Muscle of back (tissue), 11 donors: ENCODE data around the gene PLIN1. TPM values are rescaled to one million over a fixed set of nuclear protein-coding genes. Genes with fewer than 3 reads are reported as not detected.

Experiments used
- DNase-seq, 3 donors: peaks; one replicate each; pipeline versions ENCODE4 v3.0.0 to v3.0.0-alpha.2; 2013
- polyA plus RNA-seq, 10 donors: library from polyadenylated mRNA; unstranded; fragments of 120-200 nt; gene quantifications; one replicate each; pipeline ENCODE4 v1.2.1, GENCODE V29; 2013; ENCODE audit not compliant: insufficient read length in 10 of 10

The PLIN1 gene
- polyA plus RNA-seq, 10 donors = 0.11 to 3.3 (median 0.30) TPM; not detected in 1

GRCh38 chr15:89628806-89629715, 50.1 kb downstream of the PLIN1 start:
- DNase-seq = no peak

- no peak for DNase-seq
Observed at GRCh38 chr15:89628301-89628700, 50.9 kb downstream of the PLIN1 start.

- DNase-seq = no peak
Observed at GRCh38 chr15:89627256-89627970, 51.8 kb downstream of the PLIN1 start.

GRCh38 chr15:89625716-89626115, 53.5 kb downstream of the PLIN1 start:
- no peak for DNase-seq

- no peak for DNase-seq
Observed at GRCh38 chr15:89623165-89623564, 56.0 kb downstream of the PLIN1 start.

- DNase-seq = no peak
Observed at GRCh38 chr15:89621547-89621946, 57.6 kb downstream of the PLIN1 start.

- DNase-seq = no peak
Observed at GRCh38 chr15:89616228-89616627, 62.9 kb downstream of the PLIN1 start.

- no peak for DNase-seq
Observed at GRCh38 chr15:89615135-89615534, 64.0 kb downstream of the PLIN1 start.

Other genes with a start within 250 kb of the PLIN1 start
- 1 to 10 TPM in 1 of 10 donors, under 1 TPM in 1, not detected in 8; 0.55 to 1.3 TPM for gene RHCG, start 182.8 kb downstream of the PLIN1 start, polyA plus RNA-seq
- 1 to 10 TPM; 3.4 to 7.3 (median 4.6) TPM for gene TICRR, start 103.9 kb downstream of the PLIN1 start, polyA plus RNA-seq
- gene KIF7, start 23.9 kb downstream of the PLIN1 start, polyA plus RNA-seq = 10 to 100 TPM in 1 of 10 donors, 1 to 10 TPM in 9; 3.9 to 10.5 (median 5.4) TPM
- gene PEX11A, start 11.4 kb upstream of the PLIN1 start, polyA plus RNA-seq = 1 to 10 TPM; 3.0 to 7.0 (median 4.9) TPM
- under 1 TPM; 0.07 to 0.37 (median 0.14) TPM for gene WDR93, start 11.4 kb upstream of the PLIN1 start, polyA plus RNA-seq
- 1 to 10 TPM in 5 of 10 donors, under 1 TPM in 4, not detected in 1; 0.18 to 1.3 (median 1.1) TPM for gene MESP1, start 71.9 kb upstream of the PLIN1 start, polyA plus RNA-seq
- gene MESP2, start 97.0 kb upstream of the PLIN1 start, polyA plus RNA-seq = under 1 TPM; 0.13 to 0.65 (median 0.30) TPM
- 10 to 100 TPM in 5 of 10 donors, 1 to 10 TPM in 5; 4.6 to 21.3 (median 9.8) TPM for gene ANPEP, start 135.5 kb upstream of the PLIN1 start, polyA plus RNA-seq
- gene AP3S2, start 214.6 kb upstream of the PLIN1 start, polyA plus RNA-seq = 10 to 100 TPM; 23.0 to 36.5 (median 29.1) TPM
- gene ARPIN, start 233.6 kb upstream of the PLIN1 start, polyA plus RNA-seq = 10 to 100 TPM; 14.4 to 22.9 (median 17.3) TPM